ENCODE results near the gene DPP7. TPM values are rescaled to one million over a fixed set of nuclear protein-coding genes. Genes with fewer than 3 reads are reported as not detected.
A peak's percentile ranks its signal among the peaks of the same experiment; 100 is the strongest.

DPP7 gene
- total and polyA plus RNA-seq, 2 donors from 2014 or later: 164 to 205 TPM

DNA sequence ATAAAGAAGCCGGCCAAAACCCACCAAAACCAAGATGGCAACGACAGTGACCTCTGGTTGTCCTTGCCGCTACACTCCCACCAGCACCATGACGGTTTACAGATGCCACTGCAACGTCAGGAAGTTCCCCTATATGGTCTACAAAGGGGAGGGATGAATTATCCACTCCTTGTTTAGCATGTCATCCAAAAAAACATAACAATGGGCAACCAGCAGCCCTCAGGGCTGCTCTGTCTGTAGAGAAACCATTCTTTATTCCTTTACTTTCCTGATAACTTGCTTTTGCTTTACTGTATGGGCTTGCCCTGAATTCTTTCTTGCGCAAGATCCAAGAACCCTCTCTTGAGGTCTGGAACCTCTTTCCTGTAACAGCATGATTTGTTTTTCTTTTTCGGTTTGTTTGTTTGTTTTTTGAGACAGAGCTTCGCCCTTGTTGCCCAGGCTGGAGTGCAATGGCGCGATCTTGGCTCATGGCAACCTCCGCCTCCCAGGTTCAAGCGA is 39.2 kb downstream of the DPP7 start:
- Histone ChIP-seq H3K36me3 (ENCODE audit: control insufficient read depth in 2 of 3, insufficient read depth in 3 of 3, low read length in 3 of 3) (peaks cover 0 to 9% (median 0%) of the 10 kb centered on the region in 3 donors), H3K9ac (ENCODE audit: low read length in 3 of 3) (no peak overlapping the region), H3K27ac (ENCODE audit: low read depth in 2 of 2, low read length in 2 of 2) (no peak overlapping the region), H3K4me1 (ENCODE audit: control insufficient read depth in 2 of 3, insufficient read depth in 2 of 3, low read depth in 1 of 3, low read length in 3 of 3) (peaks cover 0 to 16% (median 4%) of the 10 kb centered on the region in 3 donors), H3K9me3 (ENCODE audit: control insufficient read depth in 2 of 3, insufficient read depth in 1 of 3, low read length in 3 of 3) (no peaks in the 10 kb centered on the region), H3K27me3 (ENCODE audit: control insufficient read depth, insufficient read depth, low read length) (peaks cover 11% of the 10 kb centered on the region), H3K4me3 (ENCODE audit: low read length in 3 of 3) (no peak overlapping the region)
- TF ChIP-seq, protein P1, sequence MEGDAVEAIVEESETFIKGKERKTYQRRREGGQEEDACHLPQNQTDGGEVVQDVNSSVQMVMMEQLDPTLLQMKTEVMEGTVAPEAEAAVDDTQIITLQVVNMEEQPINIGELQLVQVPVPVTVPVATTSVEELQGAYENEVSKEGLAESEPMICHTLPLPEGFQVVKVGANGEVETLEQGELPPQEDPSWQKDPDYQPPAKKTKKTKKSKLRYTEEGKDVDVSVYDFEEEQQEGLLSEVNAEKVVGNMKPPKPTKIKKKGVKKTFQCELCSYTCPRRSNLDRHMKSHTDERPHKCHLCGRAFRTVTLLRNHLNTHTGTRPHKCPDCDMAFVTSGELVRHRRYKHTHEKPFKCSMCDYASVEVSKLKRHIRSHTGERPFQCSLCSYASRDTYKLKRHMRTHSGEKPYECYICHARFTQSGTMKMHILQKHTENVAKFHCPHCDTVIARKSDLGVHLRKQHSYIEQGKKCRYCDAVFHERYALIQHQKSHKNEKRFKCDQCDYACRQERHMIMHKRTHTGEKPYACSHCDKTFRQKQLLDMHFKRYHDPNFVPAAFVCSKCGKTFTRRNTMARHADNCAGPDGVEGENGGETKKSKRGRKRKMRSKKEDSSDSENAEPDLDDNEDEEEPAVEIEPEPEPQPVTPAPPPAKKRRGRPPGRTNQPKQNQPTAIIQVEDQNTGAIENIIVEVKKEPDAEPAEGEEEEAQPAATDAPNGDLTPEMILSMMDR (IDR thresholded peaks at IDR 0.05; ENCODE audit: borderline replicate concordance, extremely low read depth, insufficient read depth): no peak
- FAIRE-seq: no peak
- DNase-seq: no peak
- intact Hi-C loops (cut with DNase I): no loop called here

DNA sequence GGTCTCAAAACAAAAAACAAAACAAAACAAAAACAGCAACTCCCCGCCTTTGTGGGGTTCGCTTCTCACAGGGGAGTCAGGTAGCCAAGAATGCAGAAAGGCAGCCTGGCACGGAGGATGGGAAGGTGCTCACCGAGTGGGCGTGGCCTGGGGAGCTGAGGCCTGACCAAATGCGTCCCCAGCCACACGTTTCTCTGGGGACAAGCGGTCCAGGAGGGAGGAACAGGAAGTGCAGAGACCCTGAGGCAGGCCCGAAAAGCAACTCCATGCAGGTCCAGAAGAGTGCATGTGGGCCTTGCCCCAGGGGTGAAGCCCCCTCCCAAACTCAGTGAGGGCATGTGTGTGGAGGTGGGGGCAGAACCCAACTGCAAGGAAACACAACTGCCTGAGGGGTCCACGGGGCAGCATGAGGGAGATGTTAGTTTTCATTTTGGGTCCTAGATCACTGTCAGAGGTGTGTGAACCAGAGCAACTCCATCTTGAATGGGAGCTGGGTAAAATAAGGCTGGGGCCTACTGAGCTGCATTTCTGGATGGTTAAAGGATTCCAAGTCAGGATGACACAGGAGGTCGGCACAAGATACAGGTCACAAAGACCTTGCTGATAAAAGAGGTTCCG is 39.8 kb downstream of the DPP7 start:
- H3K4me1 ChIP-seq (ENCODE audit: control insufficient read depth in 2 of 3, insufficient read depth in 2 of 3, low read depth in 1 of 3, low read length in 3 of 3): peaks cover 0 to 16% (median 4%) of the 10 kb centered on the region in 3 donors

DNA sequence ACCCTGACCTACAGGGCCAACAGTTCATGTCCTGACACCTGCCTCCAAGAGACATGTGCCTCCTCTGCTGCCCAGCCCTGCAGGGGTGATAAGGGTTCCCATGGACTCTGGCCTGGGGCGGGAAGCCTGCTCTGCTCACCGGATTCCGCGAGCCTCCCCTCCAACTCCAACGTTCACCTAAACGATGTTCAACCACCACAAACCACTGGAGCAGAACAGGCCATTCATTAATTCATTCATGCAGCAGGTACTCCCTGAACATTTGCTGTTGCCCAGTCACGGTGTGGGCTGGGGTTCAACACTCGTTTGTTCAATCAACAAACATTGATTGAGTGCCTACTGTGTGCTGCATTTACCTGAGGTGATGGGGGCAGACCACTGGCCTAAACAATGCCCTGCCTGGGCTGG is 40.5 kb downstream of the DPP7 start:
- no peak for FAIRE-seq
- no peaks in the 10 kb centered on the region for H3K27me3 ChIP-seq (ENCODE audit: control insufficient read depth, insufficient read depth, low read length)

More for the DNA sequence above, 39.8 kb downstream of the DPP7 start:
- Histone ChIP-seq H3K27ac (ENCODE audit: low read depth in 2 of 2, low read length in 2 of 2) (no peak overlapping the region), H3K27me3 (ENCODE audit: control insufficient read depth, insufficient read depth, low read length) (peaks cover 7% of the 10 kb centered on the region), H3K4me3 (ENCODE audit: low read length in 3 of 3) (no peak overlapping the region), H3K9ac (ENCODE audit: low read length in 3 of 3) (no peak overlapping the region), H3K9me3 (ENCODE audit: control insufficient read depth in 2 of 3, insufficient read depth in 1 of 3, low read length in 3 of 3) (no peaks in the 10 kb centered on the region), H3K36me3 (ENCODE audit: control insufficient read depth in 2 of 3, insufficient read depth in 3 of 3, low read length in 3 of 3) (peaks cover 0 to 7% (median 0%) of the 10 kb centered on the region in 3 donors)
- intact Hi-C loops (cut with DNase I): no loop called here
- TF ChIP-seq, protein P1 (IDR thresholded peaks at IDR 0.05; ENCODE audit: borderline replicate concordance, extremely low read depth, insufficient read depth): no peak
- FAIRE-seq (no peak), DNase-seq (peak in 2 of 5 donors; percentile 52 to 73)

More for the DNA sequence above, 40.5 kb downstream of the DPP7 start:
- intact Hi-C loops (cut with DNase I): no loop called here
- DNase-seq: peak in 1 of 5 donors; percentile 38
- no peaks in the 10 kb centered on the region for H3K36me3 ChIP-seq (ENCODE audit: control insufficient read depth in 2 of 3, insufficient read depth in 3 of 3, low read length in 3 of 3)
- H3K27ac ChIP-seq (ENCODE audit: low read depth in 2 of 2, low read length in 2 of 2): no peak overlapping the region
- no peak overlapping the region for H3K4me3 ChIP-seq (ENCODE audit: low read length in 3 of 3)
- no peaks in the 10 kb centered on the region for H3K9me3 ChIP-seq (ENCODE audit: control insufficient read depth in 2 of 3, insufficient read depth in 1 of 3, low read length in 3 of 3)
- peaks cover 0 to 16% (median 4%) of the 10 kb centered on the region in 3 donors for H3K4me1 ChIP-seq (ENCODE audit: control insufficient read depth in 2 of 3, insufficient read depth in 2 of 3, low read depth in 1 of 3, low read length in 3 of 3)
- no peak overlapping the region for H3K9ac ChIP-seq (ENCODE audit: low read length in 3 of 3)
- TF ChIP-seq, protein P1 (IDR thresholded peaks at IDR 0.05; ENCODE audit: borderline replicate concordance, extremely low read depth, insufficient read depth): no peak
